Measurements from ENCODE around the gene MEAK7. TPM values are rescaled to one million over a fixed set of nuclear protein-coding genes. Genes with fewer than 3 reads are reported as not detected.

MEAK7 gene
- total RNA-seq, 4 donors from 2014 or later, result 20.3 to 29.1 (median 21.8) TPM

DNA sequence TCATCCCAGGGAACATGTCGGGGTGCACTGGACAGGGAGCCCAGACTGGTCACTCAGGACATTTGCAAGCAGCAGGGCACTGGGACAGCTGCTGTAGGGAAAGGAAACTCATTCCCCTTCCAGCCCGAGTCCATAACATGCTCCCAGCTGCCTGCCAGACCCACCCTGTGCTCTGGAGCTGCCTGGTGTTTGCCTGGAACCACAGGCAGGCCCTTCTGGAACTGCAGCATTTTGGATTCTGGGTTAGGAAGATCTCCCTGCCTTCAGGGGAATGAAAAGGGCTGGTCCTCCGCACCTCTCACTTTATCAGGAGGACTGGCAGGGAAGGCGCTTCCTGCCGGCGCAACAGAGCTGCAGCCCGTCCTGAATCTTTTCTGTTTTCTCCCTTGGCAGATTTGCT, 41.2 kb downstream of the MEAK7 start:
- H3K4me3 ChIP-seq, result no peak overlapping the region
- peaks cover 0 to 7% of the 10 kb centered on the region in 2 donors for H3K9me3 ChIP-seq
- no peak for DNase-seq
- no peaks in the 10 kb centered on the region for H3K27me3 ChIP-seq
- WGBS, 2 donors (ENCODE audit: low coverage in 1 of 2), result 93% methylated on average over 7 of the region's 7 CpGs; no CpG with 5 or more reads in 1 of the 2 donors
- TF ChIP-seq POLR2AphosphoS5 (IDR thresholded peaks at IDR 0.05) (no peak), EP300 (IDR thresholded peaks at IDR 0.05; ENCODE audit: low read depth) (no peak), POLR2A (IDR thresholded peaks at IDR 0.05) (no peak)
- TF ChIP-seq, protein P1, sequence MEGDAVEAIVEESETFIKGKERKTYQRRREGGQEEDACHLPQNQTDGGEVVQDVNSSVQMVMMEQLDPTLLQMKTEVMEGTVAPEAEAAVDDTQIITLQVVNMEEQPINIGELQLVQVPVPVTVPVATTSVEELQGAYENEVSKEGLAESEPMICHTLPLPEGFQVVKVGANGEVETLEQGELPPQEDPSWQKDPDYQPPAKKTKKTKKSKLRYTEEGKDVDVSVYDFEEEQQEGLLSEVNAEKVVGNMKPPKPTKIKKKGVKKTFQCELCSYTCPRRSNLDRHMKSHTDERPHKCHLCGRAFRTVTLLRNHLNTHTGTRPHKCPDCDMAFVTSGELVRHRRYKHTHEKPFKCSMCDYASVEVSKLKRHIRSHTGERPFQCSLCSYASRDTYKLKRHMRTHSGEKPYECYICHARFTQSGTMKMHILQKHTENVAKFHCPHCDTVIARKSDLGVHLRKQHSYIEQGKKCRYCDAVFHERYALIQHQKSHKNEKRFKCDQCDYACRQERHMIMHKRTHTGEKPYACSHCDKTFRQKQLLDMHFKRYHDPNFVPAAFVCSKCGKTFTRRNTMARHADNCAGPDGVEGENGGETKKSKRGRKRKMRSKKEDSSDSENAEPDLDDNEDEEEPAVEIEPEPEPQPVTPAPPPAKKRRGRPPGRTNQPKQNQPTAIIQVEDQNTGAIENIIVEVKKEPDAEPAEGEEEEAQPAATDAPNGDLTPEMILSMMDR (IDR thresholded peaks at IDR 0.05), result no peak
- peaks cover 0 to 16% (median 0%) of the 10 kb centered on the region in 4 donors for H3K36me3 ChIP-seq
- intact Hi-C loops (cut with DNase I; ENCODE audit: low total_unique reads), result no loop called here
- no peaks in the 10 kb centered on the region for H3K4me1 ChIP-seq
- in situ Hi-C loops (cut with MboI; ENCODE audit: low pct_ligation_motif_present in 1 of 4, low pct_unique_long_range_greater_than_20kb in 1 of 4, low sequenced_read_pairs in 3 of 4), result no loop called here
- no peak overlapping the region for H3K27ac ChIP-seq

DNA sequence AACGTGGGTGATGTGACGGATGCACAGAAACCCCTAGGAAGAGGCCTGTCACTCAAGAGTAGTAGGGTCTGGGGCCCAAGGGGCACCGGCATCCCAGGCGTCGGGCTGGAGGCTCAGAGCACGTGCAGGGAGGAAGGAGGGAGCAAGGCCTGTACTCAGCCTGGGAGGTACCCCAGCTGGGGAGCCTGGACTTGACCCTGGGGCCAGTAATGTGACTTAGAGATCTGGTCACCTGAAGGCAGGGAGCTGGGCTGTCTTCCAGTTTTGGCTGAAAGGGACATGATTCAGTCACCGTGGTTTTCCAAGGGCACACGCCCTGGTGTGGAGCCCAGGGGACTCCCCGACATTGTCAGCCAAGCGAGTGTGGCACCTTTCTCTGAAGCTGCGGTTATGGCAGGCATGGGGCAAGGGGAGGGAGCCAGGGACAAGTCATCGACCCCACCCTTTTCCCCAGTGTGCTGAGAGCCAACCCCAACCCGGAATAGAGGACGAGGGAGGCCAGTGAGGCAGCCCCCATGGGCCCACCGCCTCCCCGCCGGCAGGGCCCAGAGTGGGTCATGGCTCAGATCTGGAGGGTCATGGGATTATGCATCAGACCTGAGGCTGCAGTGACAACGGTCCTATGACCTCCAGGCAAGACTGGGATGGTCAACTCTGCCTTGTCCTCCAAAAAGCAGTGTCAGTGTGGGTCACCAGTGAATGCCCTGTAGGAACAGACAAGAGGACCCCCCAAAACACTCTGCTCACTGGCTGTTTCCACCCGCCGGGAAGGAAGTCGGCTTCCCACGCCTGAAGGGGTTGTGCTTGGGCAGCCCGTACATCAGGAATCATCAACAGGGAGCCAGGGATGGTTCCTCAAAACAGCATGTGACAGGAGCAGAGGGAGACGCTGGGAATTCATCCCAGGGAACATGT, 41.9 kb downstream of the MEAK7 start:
- no peak for DNase-seq
- TF ChIP-seq POLR2A (IDR thresholded peaks at IDR 0.05) (no peak), EP300 (IDR thresholded peaks at IDR 0.05; ENCODE audit: low read depth) (no peak), POLR2AphosphoS5 (IDR thresholded peaks at IDR 0.05) (no peak)
- TF ChIP-seq, protein P1 (IDR thresholded peaks at IDR 0.05), result no peak
- no peaks in the 10 kb centered on the region for H3K4me1 ChIP-seq
- peaks cover 0 to 16% (median 0%) of the 10 kb centered on the region in 4 donors for H3K36me3 ChIP-seq
- 84 to 100% methylated on average over 2 to 20 of the region's 24 CpGs for WGBS, 2 donors (ENCODE audit: low coverage in 1 of 2)
- in situ Hi-C loops (cut with MboI; ENCODE audit: low pct_ligation_motif_present in 1 of 4, low pct_unique_long_range_greater_than_20kb in 1 of 4, low sequenced_read_pairs in 3 of 4) (no loop called here), intact Hi-C loops (cut with DNase I; ENCODE audit: low total_unique reads) (no loop called here)
- no peaks in the 10 kb centered on the region for H3K27me3 ChIP-seq
- no peak overlapping the region for H3K27ac ChIP-seq
- no peak overlapping the region for H3K4me3 ChIP-seq
- peaks cover 0 to 2% of the 10 kb centered on the region in 2 donors for H3K9me3 ChIP-seq

DNA sequence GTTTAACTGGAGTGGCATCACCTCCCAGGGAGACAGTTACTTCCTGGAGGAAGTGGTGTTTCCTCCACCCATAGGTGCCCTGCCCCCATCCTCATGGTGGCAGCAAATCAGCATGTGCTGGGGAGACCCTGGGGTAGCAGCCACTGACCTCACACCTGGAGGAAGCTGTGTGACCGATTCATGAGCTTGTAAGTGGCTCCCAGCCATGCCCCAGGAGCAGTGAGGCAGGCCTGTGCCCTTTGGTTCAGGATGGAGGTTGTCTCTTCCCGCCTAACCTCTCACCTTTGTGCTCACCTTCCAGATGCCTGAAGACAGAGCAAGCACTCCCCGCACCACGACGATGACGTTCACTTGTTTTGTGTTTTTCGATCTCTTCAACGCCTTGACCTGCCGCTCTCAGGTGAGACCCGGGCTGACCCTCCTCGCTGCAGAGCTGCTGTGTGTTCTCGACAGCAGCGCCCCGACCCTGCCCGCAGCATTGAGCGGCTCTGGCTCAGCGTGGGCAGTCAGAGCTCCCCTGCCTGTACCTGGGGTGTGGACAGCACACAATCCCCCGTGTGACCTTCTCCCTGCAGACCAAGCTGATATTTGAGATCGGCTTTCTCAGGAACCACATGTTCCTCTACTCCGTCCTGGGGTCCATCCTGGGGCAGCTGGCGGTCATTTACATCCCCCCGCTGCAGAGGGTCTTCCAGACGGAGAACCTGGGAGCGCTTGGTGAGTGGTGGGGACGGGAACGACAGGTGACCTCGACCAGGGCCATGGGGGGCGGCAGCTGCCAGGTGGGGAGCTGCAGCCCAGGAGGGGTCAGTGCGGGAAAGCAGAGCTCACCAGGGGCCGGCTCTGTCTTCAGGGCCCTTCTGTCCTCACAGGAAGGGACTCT, 42.8 kb downstream of the MEAK7 start:
- in situ Hi-C loops (cut with MboI; ENCODE audit: low pct_ligation_motif_present in 1 of 4, low pct_unique_long_range_greater_than_20kb in 1 of 4, low sequenced_read_pairs in 3 of 4), result no loop called here
- TF ChIP-seq, protein P1 (IDR thresholded peaks at IDR 0.05), result no peak
- no peak for TF ChIP-seq EP300 (IDR thresholded peaks at IDR 0.05; ENCODE audit: low read depth)
- TF ChIP-seq POLR2A (IDR thresholded peaks at IDR 0.05), result no peak
- no peak for TF ChIP-seq POLR2AphosphoS5 (IDR thresholded peaks at IDR 0.05)
- Histone ChIP-seq H3K27me3 (no peaks in the 10 kb centered on the region), H3K36me3 (peaks cover 0 to 16% (median 0%) of the 10 kb centered on the region in 4 donors), H3K4me1 (no peaks in the 10 kb centered on the region), H3K9me3 (no peaks in the 10 kb centered on the region), H3K27ac (no peak overlapping the region), H3K4me3 (no peak overlapping the region)
- WGBS, 2 donors (ENCODE audit: low coverage in 1 of 2), result 90 to 96% methylated on average over 3 to 30 of the region's 30 CpGs
- intact Hi-C loops (cut with DNase I; ENCODE audit: low total_unique reads), result no loop called here
- DNase-seq, result no peak

DNA sequence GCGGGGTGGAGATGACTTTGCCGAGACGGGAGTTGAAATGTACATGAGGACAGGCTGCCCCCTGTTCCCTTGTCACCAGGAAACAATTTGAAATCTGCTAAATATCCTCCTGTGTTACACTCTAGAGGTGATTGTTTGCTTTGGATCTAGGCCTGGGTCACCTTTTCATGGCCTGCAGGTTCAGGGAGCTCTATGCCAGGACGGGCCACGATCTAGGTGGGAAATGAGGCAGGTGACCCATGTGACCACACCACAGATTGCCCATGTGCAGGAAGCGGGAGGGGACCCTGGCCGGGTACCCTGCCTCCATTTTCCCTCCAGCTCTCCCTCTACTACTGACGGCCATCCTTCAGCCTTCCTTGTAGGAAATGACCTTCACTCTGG, 43.4 kb downstream of the MEAK7 start:
- H3K9me3 ChIP-seq, result no peaks in the 10 kb centered on the region
- H3K27ac ChIP-seq, result no peak overlapping the region
- in situ Hi-C loops (cut with MboI; ENCODE audit: low pct_ligation_motif_present in 1 of 4, low pct_unique_long_range_greater_than_20kb in 1 of 4, low sequenced_read_pairs in 3 of 4) (no loop called here), intact Hi-C loops (cut with DNase I; ENCODE audit: low total_unique reads) (no loop called here)
- peaks cover 0 to 16% (median 0%) of the 10 kb centered on the region in 4 donors for H3K36me3 ChIP-seq
- TF ChIP-seq POLR2A (IDR thresholded peaks at IDR 0.05) (no peak), POLR2AphosphoS5 (IDR thresholded peaks at IDR 0.05) (no peak), EP300 (IDR thresholded peaks at IDR 0.05; ENCODE audit: low read depth) (no peak)
- TF ChIP-seq, protein P1 (IDR thresholded peaks at IDR 0.05), result no peak
- H3K4me3 ChIP-seq, result no peak overlapping the region
- H3K27me3 ChIP-seq, result no peaks in the 10 kb centered on the region
- DNase-seq, result no peak
- WGBS, 2 donors (ENCODE audit: low coverage in 1 of 2), result 74% methylated on average over 8 of the region's 8 CpGs; no CpG with 5 or more reads in 1 of the 2 donors
- H3K4me1 ChIP-seq, result no peaks in the 10 kb centered on the region

All from transverse colon (tissue), 4 donors.